ENCODE data around the gene ADCY4. TPM values are rescaled to one million over a fixed set of nuclear protein-coding genes. Genes with fewer than 3 reads are reported as not detected.
A peak's percentile ranks its signal among the peaks of the same experiment; 100 is the strongest.

ADCY4 gene
- total and polyA plus RNA-seq, 2 of the 13 experiments (the other 11 are each of a cell fraction or from before 2014, with no cell fraction given): 0.03 TPM; not detected in 1

DNA sequence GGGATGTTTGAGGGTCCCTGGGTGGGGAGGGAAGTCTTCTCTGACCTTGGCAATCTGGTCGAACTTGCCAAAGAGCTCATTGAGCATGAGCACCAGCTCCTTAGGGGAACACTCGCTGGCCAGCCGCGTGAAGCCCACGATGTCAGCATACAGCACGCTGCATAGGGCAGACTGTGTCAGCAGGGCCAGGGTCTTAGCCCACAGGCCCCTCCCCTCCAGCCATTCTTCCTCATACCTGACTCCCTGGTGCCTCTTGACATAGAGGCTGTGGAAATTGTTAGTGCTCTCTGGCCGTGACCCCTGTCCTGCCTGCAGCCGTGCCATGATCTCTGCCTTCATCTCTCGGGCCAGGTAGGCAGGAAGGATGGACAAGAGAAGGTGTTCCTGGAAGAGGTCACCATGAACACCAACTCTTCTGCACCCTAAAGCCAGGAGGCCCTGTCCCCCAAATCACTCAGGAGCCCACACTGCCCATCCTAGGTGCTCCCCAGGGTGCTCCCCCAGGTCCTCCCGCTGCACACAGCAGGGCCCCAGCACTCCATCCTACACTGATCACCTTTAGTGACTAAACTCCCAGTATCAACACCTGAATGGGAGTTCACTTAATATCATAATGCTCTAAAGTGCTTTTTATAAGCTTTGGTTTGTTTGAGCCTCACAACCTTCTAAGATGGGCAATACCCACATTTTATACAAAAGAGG, 3.7 kb downstream of the ADCY4 start:
- Histone ChIP-seq H4K20me1 (ENCODE audit: insufficient read depth, low read length) (no peaks in the 10 kb centered on the region), H3K27me3 (ENCODE audit: control insufficient read depth in 1 of 2, insufficient read depth in 2 of 2, low read length in 2 of 2) (peaks cover 31 to 82% of the 10 kb centered on the region in 2 experiments), H3K9me3 (ENCODE audit: low read length) (no peaks in the 10 kb centered on the region), H3K36me3 (replicated peaks in 1 of 2; ENCODE audit: control insufficient read depth in 1 of 2, insufficient read depth in 2 of 2, low read length in 2 of 2) (no peaks in the 10 kb centered on the region), H3K4me1 (ENCODE audit: insufficient read depth, low read length) (peaks cover 29% of the 10 kb centered on the region), H3K79me2 (ENCODE audit: insufficient read depth, low read length) (no peaks in the 10 kb centered on the region), H3K27ac (ENCODE audit: extremely low read length, insufficient read depth, low read length) (no peak overlapping the region), H3K4me2 (ENCODE audit: low read depth, low read length) (no peak overlapping the region), H2AFZ (ENCODE audit: low read length) (no peak overlapping the region), H3K9ac (ENCODE audit: insufficient read depth, low read depth, low read length) (no peak overlapping the region), H3K4me3 (replicated peaks in 1 of 3; ENCODE audit: insufficient read depth in 1 of 3, low read depth in 2 of 3, low read length in 3 of 3) (no peak overlapping the region)
- WGBS (ENCODE audit: low lambda C conversion rate): 36% methylated on average over 10 of the region's 10 CpGs
- POLR2A ChIA-PET: interaction anchor here (0.6 to 4.3 kb wide), 4 partner anchors 24 to 105 kb away, joined by 3 to 98 read pairs (median 26); partner anchors contain the start of genes CBLN3, CIDEB and KHNYN
- DNase-seq (ENCODE audit: low spot score): no peak
- BruUV-seq (replicated peaks): no TSS peak
- no peak for FAIRE-seq
- ATAC-seq: no peak
- CTCF ChIA-PET (ENCODE audit: low intra/inter-chr PET ratio, low total read pairs): interaction anchor here (1.2 to 10.2 kb wide), 5 partner anchors 24 to 103 kb away, joined by 3 to 235 read pairs (median 7); partner anchors contain the start of genes CBLN3, CIDEB, KHNYN and NFATC4
- intact Hi-C loops (cut with micrococcal nuclease; ENCODE audit: unreplicated experiment): loop anchor here (5.0 kb wide), 1 partner anchor 1564 kb away; the partner anchor contains the start of gene OXA1L
- in situ Hi-C loops (cut with HindIII; ENCODE audit: extremely low pct_ligation_motif_present, low pct_unique_long_range_greater_than_20kb): loop anchor here (5.0 kb wide), 1 partner anchor 101 kb away; no protein-coding TSS in a partner anchor
- 0 out of 2 replicates have a peak, but pooled peaks have one; percentile 16 for TF ChIP-seq ZNF296 (CRISPR knock-in tag; conservative IDR thresholded peaks at IDR 0.05)
- TF ChIP-seq, protein P1, sequence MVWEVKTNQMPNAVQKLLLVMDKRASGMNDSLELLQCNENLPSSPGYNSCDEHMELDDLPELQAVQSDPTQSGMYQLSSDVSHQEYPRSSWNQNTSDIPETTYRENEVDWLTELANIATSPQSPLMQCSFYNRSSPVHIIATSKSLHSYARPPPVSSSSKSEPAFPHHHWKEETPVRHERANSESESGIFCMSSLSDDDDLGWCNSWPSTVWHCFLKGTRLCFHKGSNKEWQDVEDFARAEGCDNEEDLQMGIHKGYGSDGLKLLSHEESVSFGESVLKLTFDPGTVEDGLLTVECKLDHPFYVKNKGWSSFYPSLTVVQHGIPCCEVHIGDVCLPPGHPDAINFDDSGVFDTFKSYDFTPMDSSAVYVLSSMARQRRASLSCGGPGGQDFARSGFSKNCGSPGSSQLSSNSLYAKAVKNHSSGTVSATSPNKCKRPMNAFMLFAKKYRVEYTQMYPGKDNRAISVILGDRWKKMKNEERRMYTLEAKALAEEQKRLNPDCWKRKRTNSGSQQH (CRISPR knock-in tag; IDR thresholded peaks at IDR 0.05; ENCODE audit: low read depth): no peak
- TF ChIP-seq ZNF724P (CRISPR knock-in tag; IDR thresholded peaks at IDR 0.05; ENCODE audit: borderline replicate concordance): no peak
- 0 out of 2 replicates have a peak, but pooled peaks have one; percentile 54 for TF ChIP-seq ZFP41 (CRISPR knock-in tag; IDR thresholded peaks at IDR 0.05; ENCODE audit: borderline replicate concordance)
- TF ChIP-seq ZNF891 (CRISPR knock-in tag; IDR thresholded peaks at IDR 0.05): no peak
- TF ChIP-seq, protein P2, sequence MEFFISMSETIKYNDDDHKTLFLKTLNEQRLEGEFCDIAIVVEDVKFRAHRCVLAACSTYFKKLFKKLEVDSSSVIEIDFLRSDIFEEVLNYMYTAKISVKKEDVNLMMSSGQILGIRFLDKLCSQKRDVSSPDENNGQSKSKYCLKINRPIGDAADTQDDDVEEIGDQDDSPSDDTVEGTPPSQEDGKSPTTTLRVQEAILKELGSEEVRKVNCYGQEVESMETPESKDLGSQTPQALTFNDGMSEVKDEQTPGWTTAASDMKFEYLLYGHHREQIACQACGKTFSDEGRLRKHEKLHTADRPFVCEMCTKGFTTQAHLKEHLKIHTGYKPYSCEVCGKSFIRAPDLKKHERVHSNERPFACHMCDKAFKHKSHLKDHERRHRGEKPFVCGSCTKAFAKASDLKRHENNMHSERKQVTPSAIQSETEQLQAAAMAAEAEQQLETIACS (CRISPR knock-in tag; IDR thresholded peaks at IDR 0.05): no peak
- TF ChIP-seq ZNF83 (CRISPR knock-in tag; IDR thresholded peaks at IDR 0.05; ENCODE audit: borderline replicate concordance): peak; percentile 55; the same call in 1 of the 2 replicates
- TF ChIP-seq SRSF9 (IDR thresholded peaks at IDR 0.05; ENCODE audit: borderline replicate concordance, insufficient read depth, low read depth, low read length, poor library complexity, severe bottlenecking): no peak
- TF ChIP-seq CBX5 (CRISPR knock-in tag; IDR thresholded peaks at IDR 0.05; ENCODE audit: borderline replicate concordance): peak; percentile 36; the same call in 1 of the 2 replicates
- 0 out of 2 replicates have a peak, but pooled peaks have one; percentile 24 for TF ChIP-seq CHCHD3 (CRISPR knock-in tag; IDR thresholded peaks at IDR 0.05)
- peak; percentile 14 for TF ChIP-seq TEAD3 (CRISPR knock-in tag; optimal IDR thresholded peaks at IDR 0.05; ENCODE audit: borderline replicate concordance)
- TF ChIP-seq, protein P3, sequence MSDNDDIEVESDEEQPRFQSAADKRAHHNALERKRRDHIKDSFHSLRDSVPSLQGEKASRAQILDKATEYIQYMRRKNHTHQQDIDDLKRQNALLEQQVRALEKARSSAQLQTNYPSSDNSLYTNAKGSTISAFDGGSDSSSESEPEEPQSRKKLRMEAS (IDR thresholded peaks at IDR 0.05): no peak
- TF ChIP-seq ZNF335 (CRISPR knock-in tag; IDR thresholded peaks at IDR 0.05): no peak
- TF ChIP-seq FUBP1 (CRISPR knock-in tag; IDR thresholded peaks at IDR 0.05; ENCODE audit: borderline replicate concordance): no peak
- no peak for TF ChIP-seq ELF1 (CRISPR knock-in tag; IDR thresholded peaks at IDR 0.05)
- TF ChIP-seq, protein P4, sequence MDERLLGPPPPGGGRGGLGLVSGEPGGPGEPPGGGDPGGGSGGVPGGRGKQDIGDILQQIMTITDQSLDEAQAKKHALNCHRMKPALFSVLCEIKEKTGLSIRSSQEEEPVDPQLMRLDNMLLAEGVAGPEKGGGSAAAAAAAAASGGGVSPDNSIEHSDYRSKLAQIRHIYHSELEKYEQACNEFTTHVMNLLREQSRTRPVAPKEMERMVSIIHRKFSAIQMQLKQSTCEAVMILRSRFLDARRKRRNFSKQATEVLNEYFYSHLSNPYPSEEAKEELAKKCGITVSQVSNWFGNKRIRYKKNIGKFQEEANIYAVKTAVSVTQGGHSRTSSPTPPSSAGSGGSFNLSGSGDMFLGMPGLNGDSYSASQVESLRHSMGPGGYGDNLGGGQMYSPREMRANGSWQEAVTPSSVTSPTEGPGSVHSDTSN (CRISPR knock-in tag; IDR thresholded peaks at IDR 0.05): no peak
- TF ChIP-seq ZNF30 (CRISPR knock-in tag; IDR thresholded peaks at IDR 0.05): 0 out of 2 replicates have a peak, but pooled peaks have one; percentile 42
- TF ChIP-seq RBAK (CRISPR knock-in tag; IDR thresholded peaks at IDR 0.05): 0 out of 2 replicates have a peak, but pooled peaks have one; percentile 19

Data from HepG2 (cell line).